Amniotic epithelial cell (primary cell): ENCODE measurements around the gene PPP1R16B.
"Not testable (repeated sequence)": the region's sequence is repeated elsewhere in the genome, so short reads cannot be mapped to it uniquely, and the experiment has no call there.

ENCODE experiments used
- DNase-seq: peaks from one replicate; pipeline ENCODE4 v3.0.0-alpha.2; 2010; ENCODE audit warnings: low read depth

PPP1R16B gene

GRCh38 chr20:38853759-38854158 is 48.3 kb downstream of the PPP1R16B start:
- DNase-seq, result no peak

GRCh38 chr20:38854654-38855066 is 49.2 kb downstream of the PPP1R16B start:
- DNase-seq, result no peak

- no peak for DNase-seq
Observed at GRCh38 chr20:38855356-38855755, 49.9 kb downstream of the PPP1R16B start.

GRCh38 chr20:38856570-38856969 is 51.1 kb downstream of the PPP1R16B start:
- no peak for DNase-seq

- no peak for DNase-seq
Observed at GRCh38 chr20:38857703-38858102, 52.2 kb downstream of the PPP1R16B start.

- no peak for DNase-seq
Observed at GRCh38 chr20:38859070-38859690, 53.7 kb downstream of the PPP1R16B start.

- DNase-seq, result not testable (repeated sequence)
Observed at GRCh38 chr20:38859857-38860256, 54.4 kb downstream of the PPP1R16B start.

GRCh38 chr20:38861071-38861401 is 55.5 kb downstream of the PPP1R16B start:
- DNase-seq, result no peak

GRCh38 chr20:38862226-38862625 is 56.7 kb downstream of the PPP1R16B start:
- DNase-seq, result no peak

GRCh38 chr20:38863024-38863851 is 57.7 kb downstream of the PPP1R16B start:
- no peak for DNase-seq

- no peak for DNase-seq
Observed at GRCh38 chr20:38864662-38865061, 59.2 kb downstream of the PPP1R16B start.

GRCh38 chr20:38866265-38867061 is 61.0 kb downstream of the PPP1R16B start:
- DNase-seq, result no peak

- DNase-seq, result no peak
Observed at GRCh38 chr20:38867062-38867359, 61.5 kb downstream of the PPP1R16B start.

- no peak for DNase-seq
Observed at GRCh38 chr20:38870733-38871559, 65.4 kb downstream of the PPP1R16B start.

- DNase-seq, result no peak
Observed at GRCh38 chr20:38871560-38871953, 66.1 kb downstream of the PPP1R16B start.

- DNase-seq, result no peak
Observed at GRCh38 chr20:38872036-38872435, 66.5 kb downstream of the PPP1R16B start.

- DNase-seq, result no peak
Observed at GRCh38 chr20:38872491-38873049, 67.1 kb downstream of the PPP1R16B start.

GRCh38 chr20:38873050-38873581 is 67.6 kb downstream of the PPP1R16B start:
- no peak for DNase-seq

- DNase-seq, result no peak
Observed at GRCh38 chr20:38874460-38875174, 69.1 kb downstream of the PPP1R16B start.

GRCh38 chr20:38875175-38875993 is 69.9 kb downstream of the PPP1R16B start:
- DNase-seq, result no peak
